GM03348 (cell line): ENCODE results near the gene UCHL5.
A peak's percentile ranks its signal among the peaks of the same experiment; 100 is the strongest.
"Not testable (repeated sequence)": the region's sequence is repeated elsewhere in the genome, so short reads cannot be mapped to it uniquely, and the experiment has no call there.

Experiments used
- DNase-seq: peaks from one replicate; pipeline ENCODE4 v3.0.0; 2012; ENCODE audit warnings: low spot score

Gene UCHL5

DNA sequence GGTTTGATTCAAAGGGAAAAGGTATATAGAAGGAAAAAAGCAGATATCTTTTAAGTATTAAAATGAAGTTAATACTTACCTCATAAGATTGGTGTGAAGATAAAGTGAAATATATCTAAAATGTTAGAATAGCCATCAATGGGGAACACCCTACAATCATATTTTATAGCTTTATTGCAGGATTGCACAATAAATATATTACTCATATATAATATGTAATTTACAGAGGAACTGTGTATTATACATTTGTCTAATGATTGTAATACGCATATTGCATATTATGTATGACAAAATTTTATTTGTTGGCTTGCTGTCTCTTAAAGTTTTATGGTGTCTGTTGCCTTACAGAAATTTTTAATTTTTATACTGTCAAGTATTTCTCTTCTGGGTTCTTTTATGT, 47.8 kb downstream of the UCHL5 start:
- DNase-seq: no peak

DNA sequence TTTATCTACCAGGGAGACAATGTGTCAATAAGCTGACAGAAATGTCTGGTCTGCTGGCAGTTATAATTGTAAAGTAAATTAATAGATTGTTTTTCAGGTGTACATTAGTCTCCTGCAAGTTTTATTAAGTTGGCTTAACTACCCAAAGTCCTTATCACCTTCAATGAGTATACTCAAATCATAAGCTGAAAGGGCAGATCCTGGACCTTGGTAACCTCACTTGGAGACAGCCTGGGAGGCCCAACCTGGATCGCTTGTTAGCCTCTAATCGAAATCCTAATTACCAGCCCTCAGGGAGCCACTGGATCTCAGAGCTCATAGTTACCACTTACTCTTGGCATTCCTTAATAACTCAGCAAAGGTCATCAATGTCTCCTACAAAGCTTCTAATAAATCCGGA, 49.7 kb downstream of the UCHL5 start:
- DNase-seq: no peak

DNA sequence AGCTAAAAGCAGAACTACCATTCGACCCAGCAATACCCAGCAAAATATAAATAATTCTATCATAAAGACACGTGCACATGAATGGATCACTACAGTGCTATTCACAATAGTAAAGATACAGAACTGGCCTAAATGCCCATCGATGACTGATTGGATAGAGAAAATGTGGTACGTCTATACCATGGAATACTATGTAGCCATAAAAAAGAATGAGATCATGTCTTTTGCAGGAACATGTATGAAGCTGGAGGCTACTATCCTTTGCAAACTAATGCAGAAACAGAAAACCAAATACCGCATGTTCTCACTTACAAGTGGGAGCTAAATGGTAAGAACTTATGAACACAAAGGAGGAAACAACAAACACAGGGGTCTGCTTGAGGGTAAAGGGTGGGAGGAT, 53.4 kb downstream of the UCHL5 start:
- no peak for DNase-seq

DNA sequence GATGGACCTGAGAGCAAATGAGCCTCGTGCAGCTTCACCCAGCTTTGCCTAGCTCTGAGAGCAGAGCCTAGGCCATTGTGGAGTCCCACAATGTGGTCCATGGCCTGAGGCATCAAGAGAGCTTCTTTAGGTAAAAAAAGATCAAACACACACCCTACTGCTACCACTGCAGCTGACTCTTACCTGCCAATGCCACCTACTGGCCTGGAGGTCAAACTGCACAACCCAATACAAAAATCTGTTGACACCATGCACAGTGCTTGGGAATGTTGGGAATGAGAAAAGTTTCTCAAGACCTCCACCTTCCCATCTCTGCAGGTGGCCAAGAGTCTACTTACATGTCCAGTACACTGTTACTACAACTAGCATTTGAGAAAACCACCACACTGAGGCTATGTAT, 60.6 kb downstream of the UCHL5 start:
- DNase-seq: no peak

DNA sequence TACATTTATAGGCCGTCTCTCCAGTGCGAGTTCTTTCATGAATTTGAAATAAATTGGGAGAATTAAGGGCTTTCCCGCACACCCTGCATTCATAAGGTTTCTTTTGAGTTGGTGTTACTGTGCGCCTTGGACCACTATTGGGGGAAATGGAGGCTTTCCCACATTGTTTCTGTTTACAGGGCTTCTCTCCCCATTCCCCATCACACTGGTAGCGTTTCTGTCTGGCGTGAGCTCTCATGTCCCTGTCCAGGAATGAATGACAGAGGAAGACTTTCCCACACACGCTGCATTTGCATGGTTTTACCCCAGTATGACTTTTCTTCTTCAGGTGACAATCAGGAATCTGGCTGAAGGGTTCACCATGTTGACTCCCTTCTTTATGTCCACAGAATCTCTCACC, 65.0 kb downstream of the UCHL5 start:
- no peak for DNase-seq

DNA sequence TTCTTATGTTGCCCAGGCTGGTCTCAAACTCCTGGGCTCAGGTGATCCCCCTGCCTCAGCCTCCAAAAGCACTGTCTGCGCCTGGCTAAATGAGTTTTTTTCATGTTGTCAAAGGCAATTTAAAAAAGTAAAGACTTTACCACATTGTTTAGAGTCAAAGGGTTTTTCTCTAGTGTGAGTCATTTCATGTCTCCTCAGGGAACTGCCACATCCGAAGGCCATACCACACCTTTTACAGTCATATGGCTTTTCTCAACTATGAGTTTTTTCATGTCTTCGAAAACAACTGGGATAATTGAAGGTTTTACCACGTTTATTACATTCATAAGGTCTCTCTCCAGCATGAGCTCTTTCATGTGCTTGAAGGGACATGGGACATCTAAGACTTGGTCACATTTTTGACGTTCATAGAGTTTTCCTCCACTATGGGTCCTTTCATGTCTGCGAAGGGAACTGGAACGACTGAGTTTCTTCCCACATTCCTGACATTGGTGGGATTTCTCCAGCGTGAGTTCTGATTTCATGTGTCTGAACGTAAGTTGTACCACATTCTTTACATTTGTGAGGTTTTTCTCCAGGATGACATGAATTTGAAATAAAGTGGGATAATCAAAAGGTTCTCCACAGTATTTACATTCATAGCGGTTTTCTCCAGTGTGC, 65.6 kb downstream of the UCHL5 start:
- no peak for DNase-seq

DNA sequence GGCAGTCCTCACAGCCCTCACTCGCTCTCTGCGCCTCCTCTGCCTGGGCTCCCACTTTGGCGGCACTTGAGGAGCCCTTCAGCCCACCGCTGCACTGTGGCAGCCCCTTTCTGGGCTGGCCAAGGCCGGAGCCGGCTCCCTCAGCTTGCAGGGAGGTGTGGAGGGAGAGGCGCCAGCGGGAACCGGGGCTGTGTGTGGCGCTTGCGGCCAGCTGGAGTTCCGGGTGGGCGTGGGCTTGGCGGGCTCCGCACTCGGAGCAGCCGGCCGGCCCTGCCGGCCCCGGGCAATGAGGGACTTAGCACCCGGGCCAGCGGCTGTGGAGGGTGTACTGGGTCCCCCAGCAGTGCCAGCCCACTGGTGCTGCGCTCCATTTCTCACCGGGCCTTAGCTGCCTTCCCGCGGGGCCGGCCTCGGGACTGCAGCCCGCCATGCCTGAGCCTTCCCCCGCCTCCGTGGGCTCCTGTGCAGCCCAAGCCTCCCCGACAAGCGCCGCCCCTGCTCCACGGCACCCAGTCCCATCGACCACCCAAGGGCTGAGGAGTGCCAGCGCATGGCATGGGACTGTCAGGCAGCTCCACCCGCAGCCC, 72.3 kb downstream of the UCHL5 start:
- DNase-seq: not testable (repeated sequence)

DNA sequence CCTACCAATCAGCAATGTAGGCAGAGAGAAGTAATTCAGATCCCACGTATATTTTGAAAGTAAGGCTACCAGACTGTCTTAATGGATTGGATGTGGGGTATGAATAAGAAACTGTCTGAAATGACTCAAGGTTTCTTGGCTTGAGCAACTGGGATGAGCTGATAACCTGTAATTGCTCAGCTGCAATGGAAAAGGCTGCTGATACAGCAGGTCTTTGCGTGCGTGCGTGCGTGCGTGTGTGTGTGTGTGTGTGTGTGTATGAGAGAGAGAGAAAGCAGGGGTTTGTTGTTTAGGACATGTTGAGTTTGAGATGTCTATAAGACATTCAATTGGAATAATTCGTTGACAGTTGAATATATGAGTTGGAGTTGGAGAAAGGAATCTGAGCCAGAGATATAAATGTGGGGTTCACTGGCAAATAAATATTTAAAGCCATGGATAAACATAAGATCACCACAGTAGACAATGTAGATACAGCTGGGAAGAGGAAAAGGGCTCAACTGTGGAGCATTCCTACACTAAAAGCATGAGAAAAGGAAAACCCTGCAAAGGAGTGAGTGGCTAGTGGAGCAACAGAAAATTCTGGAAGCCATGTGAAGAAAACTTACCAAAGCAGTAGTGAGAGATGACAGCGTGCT, 72.9 kb downstream of the UCHL5 start:
- DNase-seq: no peak

DNA sequence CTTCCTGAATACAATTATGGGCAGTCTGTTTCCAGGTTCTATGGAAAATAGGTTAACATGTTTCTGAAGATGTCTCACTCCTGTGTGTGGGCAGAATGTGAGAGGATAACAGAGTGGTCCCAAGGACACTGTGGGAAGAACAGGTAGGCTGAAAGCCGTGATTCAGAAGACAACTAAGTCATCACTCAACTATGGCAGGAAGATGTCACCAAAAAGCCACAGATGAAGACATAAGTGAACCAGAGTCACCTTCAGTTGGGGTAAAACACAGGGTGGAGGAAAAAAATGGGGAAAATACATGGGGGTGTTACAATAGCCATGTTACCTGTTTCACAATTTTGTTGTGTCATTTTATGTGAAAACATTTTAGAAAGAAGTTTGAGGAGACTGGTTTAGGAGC, 75.1 kb downstream of the UCHL5 start:
- no peak for DNase-seq

DNA sequence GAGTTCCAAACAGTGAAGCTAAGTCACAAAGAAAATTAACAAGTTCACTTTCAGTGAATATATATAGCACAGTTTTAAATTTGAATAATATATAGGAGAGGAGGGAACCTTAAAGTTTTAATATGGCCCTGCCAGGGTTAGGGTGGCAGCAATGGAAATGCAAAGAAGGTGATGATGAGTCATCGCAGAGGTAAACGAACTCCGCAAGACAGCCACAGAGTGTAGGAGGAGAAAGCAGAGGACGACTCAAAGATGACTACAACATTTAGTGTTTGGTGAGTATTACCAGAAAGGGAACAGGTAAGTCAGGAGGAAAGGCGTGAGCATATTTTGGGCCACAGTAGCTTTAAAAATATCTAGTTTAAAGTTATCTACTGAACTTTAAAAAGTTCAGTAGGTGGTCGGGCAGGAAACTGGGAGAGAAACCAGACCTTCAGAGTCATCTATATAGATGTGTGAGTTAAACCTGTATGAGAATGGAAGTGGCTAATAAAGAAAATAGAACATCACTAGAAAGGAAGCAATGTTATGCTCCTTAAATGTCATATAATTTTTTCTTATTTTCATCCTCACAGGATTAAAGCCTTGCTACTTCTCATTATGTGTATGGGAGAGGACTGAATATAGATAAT, 75.7 kb downstream of the UCHL5 start:
- no peak for DNase-seq

DNA sequence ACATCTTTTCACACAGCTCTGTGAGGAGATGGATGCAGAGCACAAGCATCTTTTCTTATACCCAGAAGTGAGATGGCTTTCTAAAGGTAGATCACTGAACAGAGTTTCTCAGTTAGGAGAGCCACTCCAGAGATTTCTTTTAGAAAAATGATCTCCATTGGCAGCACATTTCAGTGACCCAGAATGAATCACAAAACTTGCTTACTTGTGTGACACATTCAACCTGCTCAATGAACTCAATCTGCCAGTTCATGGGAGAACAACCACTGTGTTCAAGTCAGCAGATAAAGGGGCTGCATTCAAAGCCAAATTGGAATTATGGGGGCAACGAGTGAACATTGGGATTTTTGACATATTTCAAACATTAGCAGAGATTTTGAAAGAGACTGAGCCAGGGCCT, 78.3 kb downstream of the UCHL5 start:
- DNase-seq: no peak

DNA sequence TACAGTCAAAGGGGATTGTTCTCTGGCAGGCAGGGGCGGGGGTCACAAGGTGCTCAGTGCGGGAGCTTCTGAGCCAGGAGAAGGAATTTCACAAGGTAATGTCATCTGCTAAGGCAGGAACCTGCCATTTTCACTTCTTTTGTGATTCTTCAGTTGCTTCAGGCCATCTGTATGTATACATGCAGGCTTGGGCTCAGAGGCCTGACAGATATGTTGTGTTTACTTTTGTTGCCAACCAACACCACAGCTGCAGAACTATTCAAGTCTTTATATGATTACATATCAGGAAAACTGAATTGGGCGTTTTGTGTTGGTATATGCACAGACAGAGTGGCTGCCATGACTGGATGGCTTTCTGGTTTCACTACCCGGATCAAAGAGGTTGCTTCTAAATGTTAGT, 78.8 kb downstream of the UCHL5 start:
- not testable (repeated sequence) for DNase-seq

DNA sequence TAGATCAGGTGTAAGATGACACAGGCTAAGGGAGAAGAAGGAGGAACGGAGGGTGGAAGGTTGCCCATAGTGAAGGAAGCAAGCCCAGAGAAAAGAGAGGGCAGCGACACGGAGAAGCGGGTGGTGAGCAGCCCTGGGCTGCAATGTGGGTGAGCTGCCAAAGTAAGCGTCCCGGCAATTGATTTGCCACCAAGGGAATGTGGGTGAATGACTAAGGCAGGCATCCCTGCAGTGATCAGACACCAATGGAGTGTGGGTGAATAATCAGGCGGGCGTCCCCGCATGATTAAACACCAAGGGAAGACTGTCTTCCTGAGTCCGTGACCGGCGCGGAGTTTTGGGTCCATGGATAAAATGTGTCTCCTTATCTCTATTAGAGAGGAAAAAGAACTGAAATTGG, 79.6 kb downstream of the UCHL5 start:
- no peak for DNase-seq

DNA sequence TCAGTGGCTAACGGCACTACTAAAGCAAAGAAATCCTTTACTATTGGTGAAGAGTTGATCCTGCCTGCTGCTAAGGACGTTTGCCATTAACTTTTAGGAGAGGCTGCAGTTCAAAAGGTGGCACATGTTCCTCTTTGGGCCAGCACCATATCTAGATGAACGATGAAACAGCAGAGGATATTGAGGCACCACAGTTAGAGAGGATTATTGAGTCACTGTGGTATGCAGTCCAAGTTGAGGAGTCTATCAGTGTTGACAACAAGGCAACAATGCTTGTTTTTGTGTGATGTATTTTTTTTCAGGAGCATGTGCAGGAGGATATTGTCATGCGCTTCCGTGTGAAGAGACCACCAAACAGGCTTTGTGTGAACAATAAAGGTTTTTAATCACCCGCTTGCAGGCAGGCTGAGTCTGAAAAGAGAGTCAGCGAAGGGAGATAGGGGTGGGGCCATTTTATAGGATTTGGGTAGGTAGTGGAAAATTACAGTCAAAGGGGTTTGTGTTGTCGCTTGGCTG, 80.9 kb downstream of the UCHL5 start:
- no peak for DNase-seq

DNA sequence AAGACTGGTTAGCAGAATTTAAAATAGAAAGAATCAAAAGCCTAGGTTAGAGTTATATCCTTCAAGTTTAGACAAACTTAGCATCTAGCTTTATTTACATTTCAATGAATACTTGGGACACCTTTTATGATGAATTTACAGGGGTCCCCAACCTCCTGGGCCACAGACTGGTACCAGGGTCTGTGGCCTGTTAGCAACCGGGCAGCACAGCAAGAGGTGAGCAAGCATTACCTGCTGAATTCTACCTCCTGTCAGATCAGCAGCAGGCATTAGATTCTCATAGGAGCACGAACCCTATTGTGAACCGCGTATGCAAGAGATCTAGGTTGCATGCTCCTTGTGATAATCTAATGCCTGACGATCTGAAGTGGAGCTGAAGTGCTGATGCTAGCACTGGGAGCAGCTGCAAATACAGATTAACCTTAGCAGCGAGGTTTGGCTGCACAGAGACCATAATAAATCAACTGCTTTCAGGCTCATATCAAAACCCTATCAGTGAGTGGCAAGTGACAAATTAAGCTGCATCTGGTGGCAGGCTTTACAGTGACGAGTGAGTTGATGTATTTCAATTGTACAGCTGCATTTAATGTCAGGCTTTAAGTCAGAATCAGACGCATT, 82.0 kb downstream of the UCHL5 start:
- DNase-seq: no peak

DNA sequence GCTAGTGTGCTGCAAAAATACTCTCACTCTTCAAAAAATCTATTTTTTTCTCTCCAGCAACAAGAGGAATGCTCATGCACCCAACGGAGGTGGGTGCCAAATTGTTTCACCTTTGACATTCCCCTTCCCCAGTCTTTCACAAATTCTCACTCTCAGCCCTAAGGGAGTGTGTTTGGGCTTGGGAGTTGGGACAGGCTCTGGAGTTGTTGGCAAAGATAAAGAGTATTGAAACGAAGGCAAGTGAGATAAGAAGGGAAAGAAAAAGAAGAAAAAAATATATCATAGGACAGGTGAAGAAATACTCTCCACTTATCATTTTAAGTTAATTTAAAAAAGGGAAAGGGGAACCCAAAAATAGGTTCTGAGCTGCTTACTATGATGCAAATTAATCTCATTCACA, 82.6 kb downstream of the UCHL5 start:
- DNase-seq: no peak

DNA sequence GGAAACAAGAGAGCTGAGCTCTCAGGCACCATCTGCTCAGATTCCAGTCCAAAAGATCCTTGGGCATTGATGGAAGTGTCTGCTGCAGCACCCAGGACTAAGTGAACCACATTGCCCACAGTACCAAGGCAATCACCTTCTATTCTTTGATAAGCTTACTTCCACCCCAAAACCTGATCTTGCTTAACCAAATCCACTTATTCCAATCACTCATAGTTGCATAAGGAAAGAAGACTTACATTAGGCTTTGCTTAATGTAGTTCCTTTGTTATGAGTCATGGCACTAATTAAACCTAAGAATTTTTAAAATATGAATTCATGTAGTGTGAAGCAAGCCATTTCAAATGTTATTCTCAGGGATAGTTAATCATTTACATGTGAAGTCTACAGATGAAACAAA, 84.5 kb downstream of the UCHL5 start:
- DNase-seq: peak; percentile 35

DNA sequence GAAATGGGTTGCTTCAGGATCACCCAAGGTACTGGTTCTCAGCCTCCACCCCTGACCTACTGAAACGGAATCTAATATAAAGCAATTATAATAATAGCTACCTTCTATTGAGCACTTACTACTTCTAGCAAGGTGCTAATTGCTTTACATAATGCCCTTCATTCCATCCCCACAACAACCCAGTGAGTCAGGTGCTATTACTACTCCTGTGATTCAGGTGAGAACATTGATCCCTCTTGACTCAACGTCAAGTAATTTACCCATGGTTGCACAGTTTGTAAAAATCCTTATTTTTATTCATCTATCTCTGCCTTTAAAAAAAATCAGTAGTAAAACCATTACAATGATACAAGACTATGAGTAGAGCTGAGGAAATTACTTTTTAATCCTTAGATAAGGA, 85.2 kb downstream of the UCHL5 start:
- DNase-seq: no peak

DNA sequence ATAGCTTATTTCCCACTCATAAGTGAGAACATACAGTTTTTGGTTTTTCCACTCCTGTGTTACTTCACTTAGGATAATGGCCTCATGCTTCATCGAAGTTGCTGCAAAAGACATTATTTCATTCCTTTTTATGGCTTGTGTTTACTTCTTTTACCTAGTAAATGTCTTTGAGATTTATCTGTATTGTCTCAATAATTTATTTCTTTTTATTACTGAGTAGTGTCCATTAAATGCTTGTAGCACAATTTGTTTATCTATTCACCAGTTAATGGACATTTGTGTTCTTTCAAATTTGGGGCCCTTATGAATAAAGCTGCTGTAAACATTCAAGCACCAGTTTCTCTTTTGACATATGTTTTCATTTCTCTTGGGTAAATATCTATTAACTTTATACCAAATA, 86.0 kb downstream of the UCHL5 start:
- DNase-seq: no peak

DNA sequence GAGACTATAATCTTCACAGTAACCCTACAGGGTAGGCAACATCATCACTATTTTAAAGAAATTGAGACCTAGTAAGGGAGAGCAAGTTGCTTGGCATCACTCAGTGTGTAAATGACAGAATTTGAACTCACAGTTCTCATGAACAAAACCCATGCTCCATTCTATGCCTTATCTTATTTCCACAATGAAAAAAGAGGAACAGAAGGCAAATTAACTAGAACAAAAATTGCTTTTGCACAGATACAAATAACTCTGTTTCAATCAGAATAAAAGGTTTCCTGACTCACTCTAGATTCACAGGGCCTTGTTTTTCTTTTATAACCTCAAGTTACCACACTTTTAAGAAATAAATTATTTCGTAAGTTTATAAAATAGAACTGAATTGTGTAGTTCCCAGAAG, 90.1 kb downstream of the UCHL5 start:
- no peak for DNase-seq

DNA sequence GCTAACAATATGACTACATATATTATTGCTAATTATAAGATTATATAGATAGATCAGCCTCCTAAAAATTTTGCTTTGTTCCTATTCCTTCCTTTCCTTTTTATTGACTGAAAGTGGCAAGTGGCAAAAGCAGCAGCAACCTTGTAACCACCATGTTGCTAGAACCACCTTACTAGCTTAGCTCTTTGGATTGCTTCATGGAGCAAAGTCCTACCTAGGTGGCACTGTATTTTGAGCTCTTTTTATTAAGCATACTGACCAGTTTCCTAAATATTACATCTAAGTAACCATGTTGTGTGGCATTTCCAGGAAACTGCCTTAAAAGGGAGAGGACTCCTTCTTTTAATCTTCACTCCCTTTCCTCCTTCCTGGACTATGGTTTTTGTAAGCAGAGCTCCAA, 90.8 kb downstream of the UCHL5 start:
- no peak for DNase-seq

DNA sequence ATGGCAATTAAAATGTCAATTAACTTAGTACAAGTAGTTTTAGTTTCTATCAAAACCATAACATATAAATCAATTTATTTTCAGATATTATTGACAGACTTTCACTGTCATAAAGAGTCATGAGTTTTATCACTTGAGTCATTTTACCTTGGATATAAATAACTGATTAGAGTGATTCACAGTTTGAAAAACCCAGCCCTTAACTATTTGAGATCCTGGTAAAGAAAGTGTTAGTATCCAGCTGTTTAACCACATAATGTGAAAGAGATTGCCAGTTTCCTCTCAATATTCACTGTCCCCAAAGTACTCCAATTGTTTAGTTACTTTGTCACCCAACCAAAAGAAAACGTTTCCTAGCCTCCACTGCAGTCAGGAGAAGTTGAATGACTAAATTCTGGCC, 91.3 kb downstream of the UCHL5 start:
- no peak for DNase-seq
